ENCODE measurements around the gene CD163.
"Not testable (repeated sequence)": the region's sequence is repeated elsewhere in the genome, so short reads cannot be mapped to it uniquely, and the experiment has no call there.

Gene CD163

GRCh38 chr12:7503686-7504415, at the start of gene CD163:
CD163 (minus strand) TSS chr12:7503777; CDS start chr12:7503690, 87 bp downstream.
- peak; percentile 27 for DNase-seq

- no peak for DNase-seq
Measured at GRCh38 chr12:7542813-7543212, 39.2 kb upstream of the CD163 start.

GRCh38 chr12:7542046-7542445, 38.5 kb upstream of the CD163 start:
- no peak for DNase-seq

GRCh38 chr12:7514416-7514815, 10.8 kb upstream of the CD163 start:
- no peak for DNase-seq

GRCh38 chr12:7512553-7512952, 9.0 kb upstream of the CD163 start:
- no peak for DNase-seq

GRCh38 chr12:7509793-7510470, 6.4 kb upstream of the CD163 start:
- not testable (repeated sequence) for DNase-seq

- no peak for DNase-seq
Measured at GRCh38 chr12:7502612-7503011, 965 bp downstream of the CD163 start.

- DNase-seq = no peak
Measured at GRCh38 chr12:7501031-7501588, 2.5 kb downstream of the CD163 start.

- no peak for DNase-seq
Measured at GRCh38 chr12:7499636-7500035, 3.9 kb downstream of the CD163 start.

- peak; percentile 34 for DNase-seq
Measured at GRCh38 chr12:7498809-7499208, 4.8 kb downstream of the CD163 start.

GRCh38 chr12:7497661-7498060, 5.9 kb downstream of the CD163 start:
- no peak for DNase-seq

- DNase-seq = no peak
Measured at GRCh38 chr12:7496451-7496850, 7.1 kb downstream of the CD163 start.

GRCh38 chr12:7495136-7495535, 8.4 kb downstream of the CD163 start:
- DNase-seq = no peak

- no peak for DNase-seq
Measured at GRCh38 chr12:7493006-7493405, 10.6 kb downstream of the CD163 start.

- DNase-seq = no peak
Measured at GRCh38 chr12:7486512-7486911, 17.1 kb downstream of the CD163 start.

- no peak for DNase-seq
Measured at GRCh38 chr12:7485095-7485494, 18.5 kb downstream of the CD163 start.

GRCh38 chr12:7483343-7483742, 20.2 kb downstream of the CD163 start:
- DNase-seq = no peak

GRCh38 chr12:7479771-7480170, 23.8 kb downstream of the CD163 start:
- no peak for DNase-seq

- no peak for DNase-seq
Measured at GRCh38 chr12:7472060-7472459, 31.5 kb downstream of the CD163 start.

- DNase-seq = no peak
Measured at GRCh38 chr12:7460375-7461259, 43.0 kb downstream of the CD163 start.

GRCh38 chr12:7459973-7460372, 43.6 kb downstream of the CD163 start:
- no peak for DNase-seq

- no peak for DNase-seq
Measured at GRCh38 chr12:7451756-7452155, 51.8 kb downstream of the CD163 start.

GRCh38 chr12:7450667-7451066, 52.9 kb downstream of the CD163 start:
- no peak for DNase-seq
